ENCODE measurements around the gene GTF3C5.
A peak's percentile ranks its signal among the peaks of the same experiment; 100 is the strongest.
"Not testable (repeated sequence)": the region's sequence is repeated elsewhere in the genome, so short reads cannot be mapped to it uniquely, and the experiment has no call there.

GTF3C5 gene

DNA sequence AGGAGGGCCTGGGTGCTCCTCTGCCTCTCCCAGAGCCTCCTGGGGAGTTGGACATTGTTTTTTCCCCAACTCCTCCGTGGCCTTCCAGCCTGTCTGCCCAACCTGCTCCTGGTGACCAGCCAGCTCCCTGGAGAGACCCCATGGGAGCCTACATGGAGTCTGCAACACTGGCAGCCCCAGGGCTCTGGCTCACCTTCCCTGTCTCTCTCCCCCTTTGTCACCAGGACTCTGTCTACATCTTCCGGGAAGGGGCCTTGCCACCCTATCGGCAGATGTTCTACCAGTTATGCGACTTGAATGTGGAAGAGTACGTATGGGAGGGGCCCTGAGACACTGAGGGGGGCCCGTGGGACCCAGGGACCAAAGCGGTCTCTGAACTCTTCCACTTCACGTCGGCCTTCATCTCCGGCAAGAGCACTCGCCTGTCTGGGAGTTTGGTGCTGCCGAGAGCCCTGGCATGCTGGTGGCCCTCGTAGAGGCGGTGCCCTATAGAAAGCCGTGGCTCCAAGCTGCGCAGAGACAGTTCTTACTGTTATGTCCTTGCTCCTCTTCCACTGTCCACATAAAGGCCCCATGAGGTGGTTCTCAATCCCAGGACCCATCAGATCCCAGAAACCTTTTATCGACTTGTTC lies 25.1 kb downstream of the GTF3C5 start:
- DNase-seq (ENCODE audit: low spot score): no peak

DNA sequence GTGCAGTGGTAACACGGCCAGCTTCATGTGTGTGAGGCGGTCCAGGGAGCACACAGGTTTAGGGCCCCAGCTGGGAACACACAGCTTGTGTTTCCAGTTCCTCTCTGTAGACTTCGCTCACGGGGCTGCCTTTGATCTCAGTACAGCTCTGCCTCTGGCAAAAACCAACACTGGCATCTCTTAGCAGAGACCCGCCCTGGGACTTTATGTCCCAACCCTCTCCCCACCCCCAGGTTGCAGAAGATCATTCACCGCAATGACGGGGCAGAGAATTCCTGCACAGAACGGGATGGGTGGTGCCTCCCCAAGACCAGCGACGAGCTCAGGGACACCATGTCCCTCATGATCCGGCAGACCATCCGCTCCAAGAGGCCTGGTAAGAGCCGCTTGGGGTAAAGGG lies 25.7 kb downstream of the GTF3C5 start:
- DNase-seq (ENCODE audit: low spot score): no peak

DNA sequence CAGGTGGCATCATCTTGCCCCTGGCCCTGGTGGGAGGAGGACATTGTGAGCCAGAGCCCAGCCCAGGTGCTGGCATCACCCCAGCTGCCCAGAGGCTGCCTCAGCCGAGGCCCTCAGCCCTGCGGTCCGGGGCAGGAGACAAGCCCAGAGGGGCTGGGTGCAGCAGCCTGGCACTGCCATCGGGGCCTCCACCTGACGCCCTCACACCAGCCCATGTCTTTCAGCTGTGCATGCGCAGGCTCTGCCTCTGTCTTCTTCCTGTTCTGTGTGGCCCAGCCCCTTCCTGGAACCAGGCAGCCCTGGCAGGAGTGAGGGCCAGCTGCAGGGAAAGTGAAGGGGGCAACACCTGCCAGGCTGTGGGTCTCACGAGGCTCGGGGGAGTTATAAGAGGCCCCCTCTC lies 26.2 kb downstream of the GTF3C5 start:
- peak; percentile 23 for DNase-seq (ENCODE audit: low spot score)

DNA sequence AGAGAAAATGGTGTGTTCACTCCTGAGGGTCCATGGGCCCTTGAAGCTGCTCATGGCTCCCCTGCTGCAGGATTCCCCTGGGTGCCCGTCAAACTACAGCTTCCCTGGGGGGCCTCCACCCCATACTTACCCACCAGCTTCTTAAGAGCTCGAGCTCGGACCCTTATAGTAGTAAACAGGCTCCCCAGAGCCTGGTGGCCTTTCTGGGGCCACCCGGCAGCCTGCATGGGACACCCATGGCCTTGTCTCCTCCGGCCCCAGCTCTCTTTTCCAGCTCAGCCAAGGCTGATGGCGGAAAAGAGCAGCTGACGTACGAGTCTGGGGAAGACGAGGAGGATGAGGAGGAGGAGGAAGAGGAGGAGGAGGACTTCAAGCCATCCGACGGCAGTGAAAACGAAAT lies 26.8 kb downstream of the GTF3C5 start:
- no peak for DNase-seq (ENCODE audit: low spot score)

DNA sequence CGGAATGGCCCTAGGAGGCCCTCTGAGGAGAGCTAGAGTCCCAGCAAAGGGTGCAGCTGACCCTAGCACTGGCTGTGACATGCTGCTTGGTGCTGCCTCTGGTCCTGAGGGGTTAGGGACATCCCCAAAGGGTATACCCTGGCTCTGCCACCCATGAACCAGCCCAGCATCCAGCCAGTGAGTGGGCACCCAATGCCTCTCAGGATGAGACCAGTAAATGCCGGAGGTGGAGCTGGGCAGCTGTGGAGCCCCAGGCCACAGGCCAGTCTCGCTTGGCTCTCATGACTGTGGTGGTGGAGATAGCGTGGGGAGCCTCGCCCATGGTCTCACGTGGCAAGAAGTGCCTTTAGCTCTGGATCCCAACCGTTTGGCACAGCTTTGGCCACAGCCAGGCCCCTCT lies 27.3 kb downstream of the GTF3C5 start:
- DNase-seq (ENCODE audit: low spot score): no peak

DNA sequence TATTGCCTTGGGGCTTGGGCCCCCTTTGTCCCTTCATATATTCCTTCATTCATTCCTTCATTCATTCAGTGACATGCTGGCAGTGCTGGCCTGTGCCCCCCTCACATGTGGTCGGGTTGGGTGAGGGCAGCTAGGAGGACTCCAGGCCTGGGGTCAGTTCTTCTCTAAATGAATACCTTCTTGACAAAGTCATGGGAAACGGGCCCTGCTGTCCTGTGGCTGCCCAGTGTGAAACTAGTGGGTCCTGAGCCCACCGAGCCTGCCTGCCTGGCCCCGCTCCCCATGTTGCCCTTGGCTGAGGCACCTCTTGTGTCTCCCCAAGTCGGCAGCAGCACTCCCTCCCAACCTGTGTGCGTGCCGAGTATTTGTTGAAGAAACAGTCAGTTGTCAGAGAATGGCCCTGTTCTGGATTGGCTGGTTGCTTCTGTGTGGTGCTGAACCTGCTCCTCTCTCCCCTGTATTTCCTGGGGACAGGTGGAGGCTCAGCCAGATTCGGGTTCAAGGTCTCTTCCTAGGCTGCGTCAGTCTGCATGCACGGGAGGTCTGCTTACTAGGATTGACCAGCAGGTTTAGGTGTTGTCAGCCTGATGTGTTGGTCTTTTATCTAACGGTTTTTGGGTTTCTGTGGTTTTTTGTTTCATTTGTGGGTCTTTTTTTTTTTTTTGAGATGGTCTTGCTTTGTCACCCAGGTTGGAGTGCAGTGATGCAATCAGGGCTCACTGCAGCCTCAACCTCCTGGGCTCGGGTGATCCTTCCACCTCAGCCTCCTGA lies 27.9 kb downstream of the GTF3C5 start:
- peak; percentile 47 for DNase-seq (ENCODE audit: low spot score)

DNA sequence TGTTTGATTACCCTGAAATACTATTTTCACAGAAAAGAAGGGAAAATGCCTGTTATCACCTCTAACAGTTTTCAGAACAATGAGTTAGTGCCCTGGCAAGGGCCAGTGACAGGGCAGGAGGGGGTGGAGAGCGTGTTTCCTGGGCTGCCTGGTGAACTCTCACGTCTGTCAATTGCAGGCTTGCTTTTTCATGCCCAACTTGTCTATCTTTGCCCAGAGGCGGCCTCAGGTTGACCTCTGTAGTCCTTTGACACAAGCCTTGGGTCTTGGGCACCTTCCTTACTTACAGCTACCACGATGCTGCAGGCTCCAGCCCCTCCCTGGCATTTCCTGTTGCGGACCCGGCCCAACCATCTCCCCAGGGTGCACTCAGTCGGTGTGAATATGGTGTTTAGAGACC lies 28.8 kb downstream of the GTF3C5 start:
- no peak for DNase-seq (ENCODE audit: low spot score)

DNA sequence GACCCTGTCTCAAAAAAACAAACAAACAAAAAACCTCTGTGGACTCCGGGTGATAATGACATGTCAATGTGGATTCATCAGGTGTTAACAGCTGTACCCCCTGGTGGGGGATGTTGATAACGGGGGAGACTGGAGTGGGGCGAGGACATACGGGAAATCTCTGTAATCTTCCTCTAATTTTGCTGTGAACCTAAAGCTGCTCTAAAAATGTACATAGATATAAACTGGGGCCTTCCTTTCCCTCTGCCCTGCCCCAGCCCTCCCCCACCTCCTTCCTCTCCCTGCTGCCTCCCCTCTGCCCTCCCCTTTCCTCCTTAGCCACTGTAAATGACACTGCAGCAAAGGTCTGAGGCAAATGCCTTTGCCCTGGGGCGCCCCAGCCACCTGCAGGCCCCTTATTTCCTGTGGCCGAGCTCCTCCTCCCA lies 29.6 kb downstream of the GTF3C5 start:
- DNase-seq (ENCODE audit: low spot score): no peak

DNA sequence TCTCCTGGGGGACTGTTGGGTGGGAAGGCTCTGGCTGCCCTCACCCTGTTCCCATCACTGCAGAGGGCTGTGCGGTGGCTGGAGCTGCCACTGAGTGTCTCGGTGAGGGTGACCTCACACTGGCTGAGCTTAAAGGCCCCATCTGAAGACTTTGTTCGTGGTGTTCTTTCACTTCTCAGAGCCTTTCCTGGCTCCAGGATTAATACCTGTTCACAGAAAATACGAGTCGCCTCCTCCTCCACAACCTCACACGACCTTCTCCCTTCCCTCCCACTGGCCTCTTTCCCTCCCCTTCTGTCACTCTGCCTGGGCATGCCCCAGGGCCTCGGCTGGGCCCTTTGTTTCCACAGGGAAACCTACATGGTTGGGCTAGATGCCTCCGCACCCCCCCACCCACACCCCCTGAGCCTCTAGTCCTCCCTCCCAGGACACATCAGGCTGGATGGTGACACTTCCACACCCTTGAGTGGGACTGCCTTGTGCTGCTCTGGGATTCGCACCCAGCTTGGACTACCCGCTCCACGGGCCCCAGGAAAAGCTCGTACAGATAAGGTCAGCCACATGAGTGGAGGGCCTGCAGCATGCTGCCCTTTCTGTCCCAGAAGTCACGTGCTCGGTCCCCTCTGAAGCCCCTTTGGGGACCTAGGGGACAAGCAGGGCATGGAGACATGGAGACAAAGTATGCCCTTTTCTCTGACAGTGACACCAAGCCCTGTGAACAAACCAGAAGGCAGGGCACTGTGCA lies 30.4 kb downstream of the GTF3C5 start:
- not testable (repeated sequence) for DNase-seq (ENCODE audit: low spot score)

DNA sequence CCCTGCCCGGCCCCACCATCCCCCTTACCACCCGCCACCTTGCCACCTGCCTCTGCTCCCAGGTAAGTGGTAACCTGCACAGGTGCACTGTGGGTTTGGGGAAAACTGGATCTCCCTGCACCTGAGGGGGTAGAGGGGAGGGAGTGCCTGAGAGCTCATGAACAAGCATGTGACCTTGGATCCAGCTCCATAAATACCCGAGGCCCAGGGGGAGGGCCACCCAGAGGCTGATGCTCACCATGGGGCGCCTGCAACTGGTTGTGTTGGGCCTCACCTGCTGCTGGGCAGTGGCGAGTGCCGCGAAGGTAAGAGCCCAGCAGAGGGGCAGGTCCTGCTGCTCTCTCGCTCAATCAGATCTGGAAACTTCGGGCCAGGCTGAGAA lies 31.0 kb downstream of the GTF3C5 start, which contains the start of gene CEL:
TSS of gene CEL (plus strand) at position 218 of the 382 bp plus-strand sequence. CDS start at position 240, 22 bp downstream.
- not testable (repeated sequence) for DNase-seq (ENCODE audit: low spot score)

DNA sequence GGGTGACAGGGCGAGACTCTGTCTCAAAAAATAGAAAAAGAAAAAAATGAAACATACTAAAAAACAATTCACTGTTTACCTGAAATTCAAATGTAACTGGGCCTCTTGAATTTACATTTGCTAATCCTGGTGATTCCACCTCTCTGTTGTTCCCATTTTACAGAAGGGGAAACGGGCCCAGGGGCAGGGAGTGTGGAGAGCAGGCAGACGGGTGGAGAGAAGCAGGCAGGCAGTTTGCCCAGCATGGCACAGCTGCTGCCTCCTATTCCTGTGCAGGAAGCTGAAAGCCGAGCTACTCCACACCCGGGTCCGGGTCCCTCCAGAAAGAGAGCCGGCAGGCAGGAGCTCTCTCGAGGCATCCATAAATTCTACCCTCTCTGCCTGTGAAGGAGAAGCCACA lies 31.8 kb downstream of the GTF3C5 start:
- DNase-seq (ENCODE audit: low spot score): not testable (repeated sequence)

DNA sequence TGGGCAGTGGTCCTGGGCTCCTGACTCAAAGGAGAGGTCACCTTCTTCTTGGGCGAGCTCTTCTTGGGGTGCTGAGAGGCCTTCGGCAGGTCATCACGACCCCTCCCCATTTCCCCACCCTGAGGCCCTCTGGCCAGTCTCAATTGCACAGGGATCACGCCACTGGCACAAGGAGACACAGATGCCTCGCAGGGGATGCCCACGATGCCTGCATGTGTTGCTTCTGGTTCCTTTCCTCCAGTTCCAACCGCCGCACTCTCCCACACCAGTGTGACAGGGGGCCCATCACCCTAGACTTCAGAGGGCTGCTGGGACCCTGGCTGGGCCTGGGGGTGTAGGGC lies 32.3 kb downstream of the GTF3C5 start:
- DNase-seq (ENCODE audit: low spot score): no peak

DNA sequence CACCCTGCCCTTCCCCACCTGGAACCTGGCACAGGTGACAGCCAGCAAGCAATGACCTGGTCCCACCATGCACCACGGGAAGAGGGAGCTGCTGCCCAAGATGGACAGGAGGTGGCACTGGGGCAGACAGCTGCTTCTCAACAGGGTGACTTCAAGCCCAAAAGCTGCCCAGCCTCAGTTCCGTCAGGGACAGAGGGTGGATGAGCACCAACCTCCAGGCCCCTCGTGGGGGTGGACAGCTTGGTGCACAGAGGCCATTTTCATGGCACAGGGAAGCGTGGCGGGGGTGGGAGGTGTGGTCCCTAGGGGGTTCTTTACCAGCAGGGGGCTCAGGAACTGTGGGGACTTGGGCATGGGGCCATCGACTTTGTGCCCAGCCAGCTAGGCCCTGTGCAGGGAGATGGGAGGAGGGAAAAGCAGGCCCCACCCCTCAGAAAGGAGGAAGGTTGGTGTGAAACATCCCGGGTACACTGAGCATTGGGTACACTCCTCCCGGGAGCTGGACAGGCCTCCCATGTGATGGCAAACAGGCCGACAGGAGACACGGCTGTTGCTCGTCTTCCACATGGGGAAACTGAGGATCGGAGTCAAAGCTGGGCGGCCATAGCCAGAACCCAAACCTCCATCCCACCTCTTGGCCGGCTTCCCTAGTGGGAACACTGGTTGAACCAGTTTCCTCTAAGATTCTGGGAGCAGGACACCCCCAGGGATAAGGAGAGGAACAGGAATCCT lies 32.9 kb downstream of the GTF3C5 start:
- DNase-seq (ENCODE audit: low spot score): no peak

DNA sequence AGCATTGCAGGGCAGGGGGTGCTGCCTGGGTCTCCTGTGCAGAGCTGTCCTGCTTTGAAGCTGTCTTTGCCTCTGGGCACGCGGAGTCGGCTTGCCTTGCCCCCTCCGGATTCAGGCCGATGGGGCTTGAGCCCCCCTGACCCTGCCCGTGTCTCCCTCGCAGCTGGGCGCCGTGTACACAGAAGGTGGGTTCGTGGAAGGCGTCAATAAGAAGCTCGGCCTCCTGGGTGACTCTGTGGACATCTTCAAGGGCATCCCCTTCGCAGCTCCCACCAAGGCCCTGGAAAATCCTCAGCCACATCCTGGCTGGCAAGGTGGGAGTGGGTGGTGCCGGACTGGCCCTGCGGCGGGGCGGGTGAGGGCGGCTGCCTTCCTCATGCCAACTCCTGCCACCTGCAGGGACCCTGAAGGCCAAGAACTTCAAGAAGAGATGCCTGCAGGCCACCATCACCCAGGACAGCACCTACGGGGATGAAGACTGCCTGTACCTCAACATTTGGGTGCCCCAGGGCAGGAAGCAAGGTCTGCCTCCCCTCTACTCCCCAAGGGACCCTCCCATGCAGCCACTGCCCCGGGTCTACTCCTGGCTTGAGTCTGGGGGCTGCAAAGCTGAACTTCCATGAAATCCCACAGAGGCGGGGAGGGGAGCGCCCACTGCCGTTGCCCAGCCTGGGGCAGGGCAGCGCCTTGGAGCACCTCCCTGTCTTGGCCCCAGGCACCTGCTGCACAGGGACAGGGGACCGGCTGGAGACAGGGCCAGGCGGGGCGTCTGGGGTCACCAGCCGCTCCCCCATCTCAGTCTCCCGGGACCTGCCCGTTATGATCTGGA lies 33.7 kb downstream of the GTF3C5 start:
- no peak for DNase-seq (ENCODE audit: low spot score)

DNA sequence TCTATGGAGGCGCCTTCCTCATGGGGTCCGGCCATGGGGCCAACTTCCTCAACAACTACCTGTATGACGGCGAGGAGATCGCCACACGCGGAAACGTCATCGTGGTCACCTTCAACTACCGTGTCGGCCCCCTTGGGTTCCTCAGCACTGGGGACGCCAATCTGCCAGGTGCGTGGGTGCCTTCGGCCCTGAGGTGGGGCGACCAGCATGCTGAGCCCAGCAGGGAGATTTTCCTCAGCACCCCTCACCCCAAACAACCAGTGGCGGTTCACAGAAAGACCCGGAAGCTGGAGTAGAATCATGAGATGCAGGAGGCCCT lies 34.2 kb downstream of the GTF3C5 start:
- no peak for DNase-seq (ENCODE audit: low spot score)

DNA sequence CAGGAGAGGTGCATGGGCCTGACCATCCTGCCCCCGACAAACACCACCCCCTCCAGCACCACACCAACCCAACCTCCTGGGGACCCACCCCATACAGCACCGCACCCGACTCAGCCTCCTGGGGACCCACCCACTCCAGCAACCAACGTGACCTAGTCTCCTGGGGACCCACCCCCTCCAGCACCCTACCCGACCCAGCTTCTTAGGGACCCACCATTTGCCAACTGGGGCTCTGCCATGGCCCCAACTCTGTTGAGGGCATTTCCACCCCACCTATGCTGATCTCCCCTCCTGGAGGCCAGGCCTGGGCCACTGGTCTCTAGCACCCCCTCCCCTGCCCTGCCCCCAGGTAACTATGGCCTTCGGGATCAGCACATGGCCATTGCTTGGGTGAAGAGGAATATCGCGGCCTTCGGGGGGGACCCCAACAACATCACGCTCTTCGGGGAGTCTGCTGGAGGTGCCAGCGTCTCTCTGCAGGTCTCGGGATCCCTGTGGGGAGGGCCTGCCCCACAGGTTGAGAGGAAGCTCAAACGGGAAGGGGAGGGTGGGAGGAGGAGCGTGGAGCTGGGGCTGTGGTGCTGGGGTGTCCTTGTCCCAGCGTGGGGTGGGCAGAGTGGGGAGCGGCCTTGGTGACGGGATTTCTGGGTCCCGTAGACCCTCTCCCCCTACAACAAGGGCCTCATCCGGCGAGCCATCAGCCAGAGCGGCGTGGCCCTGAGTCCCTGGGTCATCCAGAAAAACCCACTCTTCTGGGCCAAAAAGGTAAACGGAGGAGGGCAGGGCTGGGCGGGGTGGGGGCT lies 35.6 kb downstream of the GTF3C5 start:
- DNase-seq (ENCODE audit: low spot score): no peak

DNA sequence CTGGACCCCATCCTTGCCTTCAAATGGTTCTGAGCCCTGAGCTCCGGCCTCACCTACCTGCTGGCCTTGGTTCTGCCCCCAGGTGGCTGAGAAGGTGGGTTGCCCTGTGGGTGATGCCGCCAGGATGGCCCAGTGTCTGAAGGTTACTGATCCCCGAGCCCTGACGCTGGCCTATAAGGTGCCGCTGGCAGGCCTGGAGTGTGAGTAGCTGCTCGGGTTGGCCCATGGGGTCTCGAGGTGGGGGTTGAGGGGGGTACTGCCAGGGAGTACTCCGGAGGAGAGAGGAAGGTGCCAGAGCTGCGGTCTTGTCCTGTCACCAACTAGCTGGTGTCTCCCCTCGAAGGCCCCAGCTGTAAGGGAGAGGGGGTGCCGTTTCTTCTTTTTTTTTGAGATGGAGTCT lies 36.2 kb downstream of the GTF3C5 start:
- no peak for DNase-seq (ENCODE audit: low spot score)

DNA sequence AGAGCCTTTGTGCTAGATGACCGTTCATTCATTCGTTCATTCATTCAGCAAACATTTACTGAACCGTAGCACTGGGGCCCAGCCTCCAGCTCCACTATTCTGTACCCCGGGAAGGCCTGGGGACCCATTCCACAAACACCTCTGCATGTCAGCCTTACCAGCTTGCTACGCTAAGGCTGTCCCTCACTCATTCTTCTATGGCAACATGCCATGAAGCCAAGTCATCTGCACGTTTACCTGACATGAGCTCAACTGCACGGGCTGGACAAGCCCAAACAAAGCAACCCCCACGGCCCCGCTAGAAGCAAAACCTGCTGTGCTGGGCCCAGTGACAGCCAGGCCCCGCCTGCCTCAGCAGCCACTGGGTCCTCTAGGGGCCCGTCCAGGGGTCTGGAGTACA lies 37.0 kb downstream of the GTF3C5 start:
- no peak for DNase-seq (ENCODE audit: low spot score)

DNA sequence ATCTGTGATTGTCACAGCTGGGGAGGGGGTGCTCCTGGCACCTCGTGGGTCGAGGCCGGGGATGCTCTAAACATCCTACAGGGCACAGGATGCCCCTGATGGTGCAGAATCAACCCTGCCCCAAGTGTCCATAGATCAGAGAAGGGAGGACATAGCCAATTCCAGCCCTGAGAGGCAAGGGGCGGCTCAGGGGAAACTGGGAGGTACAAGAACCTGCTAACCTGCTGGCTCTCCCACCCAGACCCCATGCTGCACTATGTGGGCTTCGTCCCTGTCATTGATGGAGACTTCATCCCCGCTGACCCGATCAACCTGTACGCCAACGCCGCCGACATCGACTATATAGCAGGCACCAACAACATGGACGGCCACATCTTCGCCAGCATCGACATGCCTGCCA lies 37.6 kb downstream of the GTF3C5 start:
- not testable (repeated sequence) for DNase-seq (ENCODE audit: low spot score)

DNA sequence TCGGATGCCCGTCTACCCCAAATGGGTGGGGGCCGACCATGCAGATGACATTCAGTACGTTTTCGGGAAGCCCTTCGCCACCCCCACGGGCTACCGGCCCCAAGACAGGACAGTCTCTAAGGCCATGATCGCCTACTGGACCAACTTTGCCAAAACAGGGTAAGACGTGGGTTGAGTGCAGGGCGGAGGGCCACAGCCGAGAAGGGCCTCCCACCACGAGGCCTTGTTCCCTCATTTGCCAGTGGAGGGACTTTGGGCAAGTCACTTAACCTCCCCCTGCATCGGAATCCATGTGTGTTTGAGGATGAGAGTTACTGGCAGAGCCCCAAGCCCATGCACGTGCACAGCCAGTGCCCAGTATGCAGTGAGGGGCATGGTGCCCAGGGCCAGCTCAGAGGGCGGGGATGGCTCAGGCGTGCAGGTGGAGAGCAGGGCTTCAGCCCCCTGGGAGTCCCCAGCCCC lies 39.7 kb downstream of the GTF3C5 start:
- DNase-seq (ENCODE audit: low spot score): not testable (repeated sequence)

DNA sequence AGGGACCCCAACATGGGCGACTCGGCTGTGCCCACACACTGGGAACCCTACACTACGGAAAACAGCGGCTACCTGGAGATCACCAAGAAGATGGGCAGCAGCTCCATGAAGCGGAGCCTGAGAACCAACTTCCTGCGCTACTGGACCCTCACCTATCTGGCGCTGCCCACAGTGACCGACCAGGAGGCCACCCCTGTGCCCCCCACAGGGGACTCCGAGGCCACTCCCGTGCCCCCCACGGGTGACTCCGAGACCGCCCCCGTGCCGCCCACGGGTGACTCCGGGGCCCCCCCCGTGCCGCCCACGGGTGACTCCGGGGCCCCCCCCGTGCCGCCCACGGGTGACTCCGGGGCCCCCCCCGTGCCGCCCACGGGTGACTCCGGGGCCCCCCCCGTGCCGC lies 40.2 kb downstream of the GTF3C5 start:
- not testable (repeated sequence) for DNase-seq (ENCODE audit: low spot score)
